HTR-8/SVneo (cell line): ENCODE data around the gene PITPNM2.

Source experiments
- DNase-seq: peaks from one replicate; pipeline ENCODE4 v3.0.0; 2011; ENCODE audit warnings: low spot score, mixed read lengths; ENCODE audit not compliant: insufficient read length
- FAIRE-seq: peaks from 2 replicates; lab custom pipeline; 2011; peaks lifted over from hg19 to GRCh38; lab: Jason Lieb, UNC

PITPNM2 gene

DNA sequence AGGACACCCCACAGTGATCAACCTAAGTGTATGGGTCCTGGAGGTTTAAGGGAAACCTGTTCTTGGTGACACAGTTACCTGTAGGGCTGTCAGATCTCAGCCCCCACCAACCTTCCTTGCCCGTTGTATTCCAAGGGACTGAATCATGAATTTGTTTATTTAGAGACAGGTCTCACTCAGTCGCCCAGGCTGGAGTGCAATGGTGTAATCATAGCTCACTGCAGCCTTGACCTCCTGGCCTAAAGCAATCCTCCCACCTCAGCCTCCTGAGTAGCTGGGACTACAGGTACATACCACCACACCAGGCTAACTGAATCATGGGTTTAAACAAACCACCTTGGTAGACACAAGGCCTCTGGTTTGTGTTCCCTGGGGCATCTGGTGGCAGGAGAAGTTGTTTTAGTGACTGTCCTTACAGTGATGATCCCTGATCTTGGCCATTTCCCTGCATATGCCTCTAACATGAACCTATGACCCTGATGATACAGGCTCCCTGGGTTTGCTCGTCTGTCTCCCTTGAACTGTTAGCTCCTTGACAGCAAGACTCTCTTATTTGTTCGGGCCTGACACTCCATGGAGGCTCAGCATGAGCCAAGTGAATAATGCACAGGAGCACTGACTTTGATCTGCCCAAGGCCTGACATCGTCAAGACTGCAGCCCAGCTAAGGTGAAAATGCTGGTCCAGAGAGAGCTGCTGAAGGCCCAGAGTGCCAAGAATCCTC lies 47.9 kb downstream of the PITPNM2 start:
- no peak for FAIRE-seq
- no peak for DNase-seq

DNA sequence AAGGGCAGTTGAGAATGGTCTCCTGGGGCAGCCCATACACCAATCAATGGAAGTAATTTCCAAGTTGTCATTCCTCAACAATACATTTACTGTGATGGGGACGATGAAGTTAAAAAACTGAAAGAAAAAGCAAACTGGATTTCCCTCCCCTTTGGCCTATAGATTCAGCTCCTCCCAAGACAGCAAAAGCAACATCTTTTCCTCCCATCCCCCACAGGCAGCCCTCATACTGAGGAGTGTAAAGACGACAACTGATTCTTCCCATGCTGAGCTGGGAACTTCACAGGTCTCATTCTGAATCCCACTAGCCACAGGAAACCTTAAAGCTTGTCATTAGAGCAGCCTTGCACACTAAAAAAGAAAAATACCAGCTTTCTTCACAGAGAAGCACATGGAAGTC lies 48.5 kb downstream of the PITPNM2 start:
- FAIRE-seq: no peak
- no peak for DNase-seq

DNA sequence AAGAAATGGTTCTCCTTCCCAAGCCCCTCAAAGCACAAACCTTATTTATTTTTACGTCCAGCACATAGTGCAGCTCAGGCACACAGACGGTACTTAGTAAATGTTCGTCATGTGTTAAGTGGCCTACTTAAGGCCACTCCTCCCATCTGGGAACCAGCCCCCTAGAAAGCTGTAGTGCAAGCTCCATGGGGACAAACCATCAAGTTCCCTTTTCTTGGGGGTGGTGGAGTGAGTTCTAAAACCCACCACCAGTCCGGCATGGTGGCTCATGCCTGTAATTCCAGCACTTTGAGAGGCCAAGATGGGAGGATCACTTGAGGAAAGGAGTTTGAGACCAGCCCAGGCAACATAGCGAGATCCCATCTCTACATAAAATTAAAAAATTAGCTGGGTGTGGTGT lies 49.4 kb downstream of the PITPNM2 start:
- DNase-seq (no peak), FAIRE-seq (no peak)
